ENCODE results near the gene MAP4K1. TPM values are rescaled to one million over a fixed set of nuclear protein-coding genes. Genes with fewer than 3 reads are reported as not detected.

MAP4K1 gene
- total and polyA plus RNA-seq, 2 of the 13 experiments (the other 11 are each of a cell fraction or from before 2014, with no cell fraction given): 0.24 to 0.89 TPM

- TF ChIP-seq ZNF18 (CRISPR knock-in tag; IDR thresholded peaks at IDR 0.05; ENCODE audit: insufficient replicate concordance) (peak; percentile 73), HOMEZ (CRISPR knock-in tag; IDR thresholded peaks at IDR 0.05; ENCODE audit: low read depth) (peak; percentile 68; the same call in 1 of the 2 replicates), ZNF232 (CRISPR knock-in tag; IDR thresholded peaks at IDR 0.05; ENCODE audit: borderline replicate concordance) (no peak), FOXA3 (CRISPR knock-in tag; IDR thresholded peaks at IDR 0.05) (peak; percentile 40), PBX3 (CRISPR knock-in tag; IDR thresholded peaks at IDR 0.05; ENCODE audit: borderline replicate concordance) (no peak), PRDM10 (CRISPR knock-in tag; IDR thresholded peaks at IDR 0.05; ENCODE audit: low read depth) (no peak), ZNF850 (CRISPR knock-in tag; conservative IDR thresholded peaks at IDR 0.05) (no peak), HOXA3 (CRISPR knock-in tag; IDR thresholded peaks at IDR 0.05) (peak; percentile 93), ZNF282 (IDR thresholded peaks at IDR 0.05; ENCODE audit: partially characterized antibody) (no peak), GATA4 (IDR thresholded peaks at IDR 0.05; ENCODE audit: borderline replicate concordance, low read depth) (peak; percentile 36; the same call in 1 of the 2 replicates), HMG20B (CRISPR knock-in tag; conservative IDR thresholded peaks at IDR 0.05) (peak; percentile 12; the same call in 1 of the 2 replicates), ZNF552 (CRISPR knock-in tag; IDR thresholded peaks at IDR 0.05; ENCODE audit: borderline replicate concordance) (no peak; the same call in 1 of the 2 replicates), ZNF280D (CRISPR knock-in tag; IDR thresholded peaks at IDR 0.05) (no peak), DBP (CRISPR knock-in tag; IDR thresholded peaks at IDR 0.05; ENCODE audit: not compliant biosample characterization) (no peak)
Measured at GRCh38 chr19:38618590-38619360, 1.0 kb upstream of the MAP4K1 start, which contains the start of gene EIF3K (continued).

Measured in HepG2 (cell line).